T-cell (primary cell): Measurements from ENCODE around the gene BAG2. TPM values are rescaled to one million over a fixed set of nuclear protein-coding genes. Genes with fewer than 3 reads are reported as not detected.

Experiments
- ATAC-seq, 4 experiments: fragments of 200-7000 bp in 3 of 4; fragments of 150-1000 bp in 1 of 4; cut with Tn5 transposase; replicated peaks in 1 of 4; 1 replicate in 3 of 4; 2 replicates in 1 of 4; pipeline ENCODE4 v1.10.0; 2021; ENCODE audit warnings: moderate library complexity in 3 of 4, mild to moderate bottlenecking in 2 of 4, moderate number of reproducible peaks in 1 of 4
- CTCF ChIA-PET, 2 donors: fragments of 300-600 bp; sonication (Branson Sonifier 250); formaldehyde crosslinking; loops; one replicate each; lab custom pipeline; 2022; ENCODE audit warnings: antibody characterized with exemption in 2 of 2; lab: Charles Lee
- POLR2A ChIA-PET, 2 donors: fragments of 300-600 bp; sonication (Branson Sonifier 250); formaldehyde crosslinking; loops; one replicate each; lab custom pipeline; 2022; ENCODE audit warnings: antibody characterized with exemption in 2 of 2; lab: Charles Lee
- DNase-seq, 35 experiments: peaks; one replicate each; pipeline versions ENCODE4 v3.0.0 to v3.0.0-alpha.2; 2013 to 2023
- H3K27ac ChIP-seq: one replicate; pipeline ENCODE4 v1.5.1; 2013; ENCODE audit warnings: low read length
- H3K27me3 ChIP-seq, 2 experiments: replicated peaks in 1 of 2; 1 replicate in 1 of 2; 2 replicates in 1 of 2; pipeline versions ENCODE4 v1.6.1 to v1.7.0; 2013; ENCODE audit warnings: low read length in 1 of 2, mixed read lengths in 1 of 2; ENCODE audit not compliant: control insufficient read depth in 2 of 2, insufficient read depth in 2 of 2; ENCODE audit errors: extremely low read depth in 1 of 2
- H3K36me3 ChIP-seq, 2 donors: 1 replicate in 1 of 2; 2 replicates in 1 of 2; pipeline versions ENCODE4 v1.6.1 to v1.7.0; 2013; ENCODE audit warnings: low read length in 1 of 2; ENCODE audit not compliant: control insufficient read depth in 2 of 2, insufficient read depth in 1 of 2; ENCODE audit errors: extremely low read depth in 1 of 2
- H3K4me1 ChIP-seq, 2 experiments: 1 replicate in 1 of 2; 2 replicates in 1 of 2; pipeline versions ENCODE4 v1.6.1 to v1.7.0; 2013; ENCODE audit warnings: low read length in 2 of 2, mixed read lengths in 1 of 2; ENCODE audit not compliant: insufficient read depth in 2 of 2, control insufficient read depth in 1 of 2; ENCODE audit errors: extremely low read depth in 1 of 2
- H3K4me3 ChIP-seq, 2 donors: 1 replicate in 1 of 2; 2 replicates in 1 of 2; pipeline versions ENCODE4 v1.5.1 to v1.7.0; 2013; ENCODE audit warnings: mild to moderate bottlenecking in 2 of 2, low read length in 1 of 2, moderate library complexity in 1 of 2; ENCODE audit not compliant: control insufficient read depth in 1 of 2; ENCODE audit errors: extremely low read depth in 1 of 2
- H3K9me3 ChIP-seq: 2 replicates; pipeline ENCODE4 v1.7.0; 2013
- H3K27ac Mint-ChIP-seq, 2 donors: one replicate each; pipeline ENCODE4 v1.8.0; 2020 to 2021; ENCODE audit warnings: mild to moderate bottlenecking in 2 of 2, mixed read lengths in 2 of 2
- H3K27me3 Mint-ChIP-seq, 2 donors: one replicate each; pipeline ENCODE4 v1.8.0; 2021 to 2022; ENCODE audit warnings: mixed read lengths in 2 of 2
- H3K36me3 Mint-ChIP-seq: one replicate; pipeline ENCODE4 v1.8.0; 2021; ENCODE audit warnings: mixed read lengths
- H3K4me1 Mint-ChIP-seq, 3 donors: one replicate each; pipeline ENCODE4 v1.8.0; 2020 to 2022; ENCODE audit warnings: mixed read lengths in 3 of 3, mild to moderate bottlenecking in 1 of 3
- H3K4me3 Mint-ChIP-seq, 3 donors: one replicate each; pipeline ENCODE4 v1.8.0; 2020 to 2022; ENCODE audit warnings: mild to moderate bottlenecking in 3 of 3, mixed read lengths in 3 of 3, moderate library complexity in 3 of 3
- H3K9me3 Mint-ChIP-seq, 3 donors: one replicate each; pipeline ENCODE4 v1.8.0; 2020 to 2022; ENCODE audit warnings: mixed read lengths in 3 of 3
- WGBS: methylation state at CpG from one replicate; pipeline ENCODE4 v1.1.5; 2013; ENCODE audit warnings: missing lambda C conversion rate; ENCODE audit not compliant: insufficient coverage; 5-methylcytosine and 5-hydroxymethylcytosine counted together
- total RNA-seq, 35 experiments: library from RNA in 6 of 35; stranded (reverse) in 6 of 35; fragments of 120-200 nt in 1 of 35; gene quantifications; one replicate each; pipeline versions ENCODE4 v1.2.1 to v1.2.4 and lab custom pipeline; 2013 to 2026

Gene BAG2
- total RNA-seq, 5 donors from 2014 or later (not counting 1 experiment from before 2014, with no cell fraction given), result 3.2 to 5.1 (median 3.9) TPM

DNA sequence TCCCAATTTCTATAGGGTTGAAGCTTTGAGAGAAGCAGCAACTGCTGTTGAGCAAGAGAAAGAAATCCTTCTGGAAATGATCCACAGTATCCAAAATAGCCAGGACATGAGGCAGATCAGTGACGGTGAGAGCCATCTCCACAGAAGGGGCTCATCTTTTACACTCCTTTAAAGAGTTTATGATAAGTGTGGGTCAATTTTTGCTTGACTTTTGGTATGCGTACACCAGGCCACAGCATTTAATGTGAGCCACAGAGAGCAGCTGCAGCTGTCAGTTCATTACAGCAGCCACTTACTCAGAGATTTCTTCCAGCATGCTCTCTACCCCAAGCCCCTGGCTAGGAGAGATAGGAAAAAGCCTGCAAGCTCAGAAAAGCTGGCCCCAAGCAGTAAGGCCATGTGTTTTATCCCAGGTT lies 9.9 kb downstream of the BAG2 start:
- Mint-ChIP-seq H3K27me3 (no peaks in the 10 kb centered on the region), H3K36me3 (peaks cover 23% of the 10 kb centered on the region), H3K4me1 (peaks cover 0 to 13% (median 5%) of the 10 kb centered on the region in 3 donors), H3K27ac (no peak overlapping the region), H3K4me3 (no peak overlapping the region), H3K9me3 (no peaks in the 10 kb centered on the region)
- DNase-seq (no peak), ATAC-seq (no peak)
- Histone ChIP-seq H3K27ac (no peak overlapping the region), H3K27me3 (no peaks in the 10 kb centered on the region), H3K36me3 (peaks cover 0 to 16% of the 10 kb centered on the region in 2 donors), H3K9me3 (no peaks in the 10 kb centered on the region), H3K4me3 (no peak overlapping the region), H3K4me1 (no peaks in the 10 kb centered on the region)
- WGBS, result 100% methylated on average over 1 of the region's 2 CpGs
- ChIA-PET POLR2A (interaction anchor here in 1 of 2 donors (0.6 kb wide), 1 partner anchor 79 kb away, joined by 3 read pairs; no protein-coding TSS in a partner anchor), CTCF (no interaction called here)

DNA sequence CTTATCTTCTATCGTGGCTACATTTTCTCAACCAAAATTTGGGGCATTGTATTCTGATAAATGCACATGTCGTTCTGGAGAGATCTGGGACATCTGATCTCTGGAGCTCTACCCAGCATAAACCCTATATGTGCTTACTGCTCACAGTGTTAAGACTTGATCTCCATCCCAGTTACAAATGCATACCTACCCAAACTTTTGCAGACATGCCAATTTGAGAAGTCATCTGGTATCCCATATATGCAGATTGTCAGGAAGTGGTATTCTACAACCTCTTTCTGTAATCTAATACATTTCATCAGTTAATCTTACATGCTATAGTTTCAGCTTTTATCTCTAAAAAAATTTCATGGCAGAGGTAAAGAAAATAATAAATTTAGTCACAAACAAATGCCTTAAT lies 11.2 kb downstream of the BAG2 start:
- DNase-seq (no peak), ATAC-seq (no peak)
- Histone ChIP-seq H3K4me3 (no peak overlapping the region), H3K27me3 (no peaks in the 10 kb centered on the region), H3K9me3 (no peaks in the 10 kb centered on the region), H3K27ac (no peak overlapping the region), H3K4me1 (no peaks in the 10 kb centered on the region), H3K36me3 (peaks cover 0 to 16% of the 10 kb centered on the region in 2 donors)
- Mint-ChIP-seq H3K27ac (no peak overlapping the region), H3K4me1 (peaks cover 1 to 5% (median 2%) of the 10 kb centered on the region in 3 donors), H3K4me3 (no peak overlapping the region), H3K27me3 (no peaks in the 10 kb centered on the region), H3K9me3 (no peaks in the 10 kb centered on the region), H3K36me3 (peaks cover 23% of the 10 kb centered on the region)
- ChIA-PET POLR2A (interaction anchor here in 1 of 2 donors (1.0 kb wide), 1 partner anchor 11 kb away, joined by 3 read pairs; the partner anchor contains the start of gene BAG2), CTCF (interaction anchor here (0.6 to 0.7 kb wide), 3 partner anchors 15 to 280 kb away, joined by 3 to 4 read pairs (median 4); no protein-coding TSS in a partner anchor)
- WGBS, result no CpG with 5 or more reads among the region's 2 CpGs

DNA sequence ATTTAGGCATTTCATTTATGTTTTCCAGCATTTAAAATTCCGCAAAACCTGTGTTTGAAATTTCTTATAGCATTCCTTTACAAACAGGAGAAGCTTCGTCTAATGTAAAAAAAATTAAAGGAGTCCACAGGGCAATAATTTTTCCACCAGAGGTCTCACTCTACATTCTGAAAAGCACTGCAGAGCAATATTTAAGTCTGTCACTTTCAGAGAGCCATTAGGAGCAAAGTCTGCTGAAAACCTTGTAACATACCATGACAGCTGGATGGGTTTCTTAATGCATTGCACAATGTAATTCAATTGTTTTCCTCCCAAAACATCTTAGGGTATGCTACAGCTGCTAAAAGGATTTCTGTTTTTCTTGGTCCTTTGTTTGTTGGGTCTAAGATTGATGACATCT lies 18.0 kb downstream of the BAG2 start:
- Mint-ChIP-seq H3K4me3 (no peak overlapping the region), H3K4me1 (peaks cover 0 to 5% (median 3%) of the 10 kb centered on the region in 3 donors), H3K27ac (peak overlapping the region in 1 of 2 donors; percentile 34), H3K27me3 (no peaks in the 10 kb centered on the region), H3K36me3 (peaks cover 5% of the 10 kb centered on the region), H3K9me3 (no peaks in the 10 kb centered on the region)
- no peaks in the 10 kb centered on the region for H3K27me3 ChIP-seq
- no peaks in the 10 kb centered on the region for H3K36me3 ChIP-seq
- CTCF ChIA-PET, result interaction anchor here in 1 of 2 donors (1.5 kb wide), 1 partner anchor 126 kb away, joined by 10 read pairs; the partner anchor contains the start of gene PRIM2
- no CpG with 5 or more reads among the region's 2 CpGs for WGBS
- no peak overlapping the region for H3K4me3 ChIP-seq
- POLR2A ChIA-PET, result no interaction called here
- no peak overlapping the region for H3K27ac ChIP-seq
- no peak for DNase-seq
- H3K4me1 ChIP-seq, result no peaks in the 10 kb centered on the region
- no peaks in the 10 kb centered on the region for H3K9me3 ChIP-seq
- no peak for ATAC-seq

DNA sequence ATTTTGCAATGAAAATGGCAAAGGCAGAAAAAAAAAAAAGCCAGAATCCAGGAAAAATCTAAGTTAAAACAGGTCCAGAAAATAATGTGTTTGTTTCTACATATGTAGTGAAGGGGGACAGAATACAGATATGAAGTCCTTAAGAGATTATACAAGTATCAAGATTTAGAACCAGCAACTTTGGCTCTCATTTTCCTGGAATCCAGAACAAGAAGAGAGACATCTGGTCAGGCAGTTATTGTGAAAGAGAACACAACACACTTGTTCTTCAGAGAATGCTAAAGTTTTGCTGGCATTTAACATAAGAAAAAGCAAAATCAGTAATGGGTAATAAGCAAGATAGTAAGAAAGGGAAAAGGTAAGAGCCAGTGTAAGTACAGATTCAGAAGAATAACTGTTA lies 21.1 kb downstream of the BAG2 start:
- ATAC-seq, result no peak
- Mint-ChIP-seq H3K36me3 (no peaks in the 10 kb centered on the region), H3K4me3 (no peak overlapping the region), H3K4me1 (peaks cover 0 to 5% (median 3%) of the 10 kb centered on the region in 3 donors), H3K27ac (no peak overlapping the region), H3K9me3 (no peaks in the 10 kb centered on the region), H3K27me3 (no peaks in the 10 kb centered on the region)
- no peak for DNase-seq
- ChIA-PET POLR2A (no interaction called here), CTCF (no interaction called here)
- Histone ChIP-seq H3K4me3 (no peak overlapping the region), H3K4me1 (no peaks in the 10 kb centered on the region), H3K27me3 (no peaks in the 10 kb centered on the region), H3K9me3 (no peaks in the 10 kb centered on the region), H3K27ac (no peak overlapping the region), H3K36me3 (no peaks in the 10 kb centered on the region)

- Mint-ChIP-seq H3K27me3 (no peaks in the 10 kb centered on the region), H3K36me3 (no peaks in the 10 kb centered on the region), H3K9me3 (no peaks in the 10 kb centered on the region), H3K4me1 (no peaks in the 10 kb centered on the region), H3K27ac (no peak overlapping the region), H3K4me3 (no peak overlapping the region)
- no peak overlapping the region for H3K4me3 ChIP-seq
- no CpG with 5 or more reads among the region's 2 CpGs for WGBS
- no peak for ATAC-seq
- H3K27ac ChIP-seq, result no peak overlapping the region
- POLR2A ChIA-PET, result interaction anchor here in 1 of 2 donors (0.6 kb wide), 1 partner anchor 8 kb away, joined by 3 read pairs; no protein-coding TSS in a partner anchor
- CTCF ChIA-PET, result no interaction called here
- H3K4me1 ChIP-seq, result no peaks in the 10 kb centered on the region
- DNase-seq, result no peak
- no peaks in the 10 kb centered on the region for H3K36me3 ChIP-seq
- H3K9me3 ChIP-seq, result no peaks in the 10 kb centered on the region
- H3K27me3 ChIP-seq, result no peaks in the 10 kb centered on the region
Measured at GRCh38 chr6:57195457-57195856, 23.3 kb downstream of the BAG2 start.

DNA sequence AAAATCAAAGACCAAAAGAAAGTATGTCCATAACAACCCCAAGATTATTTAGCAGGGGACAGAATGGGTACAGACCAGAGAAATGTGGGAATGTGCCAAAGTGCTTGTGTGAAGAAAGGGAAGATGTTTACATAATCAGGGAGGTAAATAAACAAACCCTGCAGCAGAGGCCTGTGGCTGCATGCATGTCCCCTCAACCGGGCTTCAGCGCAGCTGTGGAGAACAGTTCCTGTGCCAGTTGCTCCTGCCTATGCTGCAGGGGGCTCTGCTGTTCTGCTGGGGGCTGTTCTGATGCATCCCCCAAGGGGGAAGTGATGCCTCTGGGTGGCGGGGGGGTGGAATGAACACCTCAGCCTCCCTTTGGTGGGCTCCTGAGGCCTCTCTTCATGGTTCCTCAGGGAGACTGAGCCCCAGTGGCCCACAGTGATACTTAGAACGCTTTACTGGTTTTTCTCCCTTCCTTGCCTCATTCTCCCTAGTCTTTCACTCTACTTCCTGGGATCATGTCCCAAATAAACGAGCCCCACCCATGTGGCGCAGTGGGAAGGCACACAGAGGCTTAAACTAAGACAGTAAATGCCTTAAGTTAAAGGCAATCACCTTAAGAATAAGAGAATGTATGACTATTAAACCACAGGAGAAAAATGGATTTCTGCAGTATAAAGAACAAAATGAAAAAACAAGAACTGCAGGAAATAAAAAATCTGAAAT lies 27.0 kb downstream of the BAG2 start:
- ChIA-PET POLR2A (no interaction called here), CTCF (no interaction called here)
- no peak for ATAC-seq
- H3K9me3 Mint-ChIP-seq, result no peaks in the 10 kb centered on the region
- DNase-seq, result no peak
- H3K27ac Mint-ChIP-seq, result no peak overlapping the region
- no peaks in the 10 kb centered on the region for H3K36me3 Mint-ChIP-seq
- Histone ChIP-seq H3K27me3 (no peaks in the 10 kb centered on the region), H3K4me1 (no peaks in the 10 kb centered on the region), H3K9me3 (no peaks in the 10 kb centered on the region), H3K27ac (no peak overlapping the region), H3K36me3 (no peaks in the 10 kb centered on the region), H3K4me3 (no peak overlapping the region)
- H3K4me3 Mint-ChIP-seq, result no peak overlapping the region
- 96% methylated on average over 3 of the region's 6 CpGs for WGBS
- no peaks in the 10 kb centered on the region for H3K27me3 Mint-ChIP-seq
- no peaks in the 10 kb centered on the region for H3K4me1 Mint-ChIP-seq
